ENCODE results near the gene IKBKE.

IKBKE gene

GRCh38 chr1:206511362-206512057 is 41.2 kb downstream of the IKBKE start:
- Histone ChIP-seq H3K27ac (ENCODE audit: poor library complexity, severe bottlenecking) (peak overlapping the region; percentile 95), H3K9me3 (ENCODE audit: severe bottlenecking) (no peaks in the 10 kb centered on the region), H3K4me1 (ENCODE audit: insufficient read depth, poor library complexity, severe bottlenecking) (peaks cover 57% of the 10 kb centered on the region), H3K27me3 (ENCODE audit: insufficient read depth, poor library complexity, severe bottlenecking) (no peaks in the 10 kb centered on the region), H3K36me3 (ENCODE audit: low read depth) (no peaks in the 10 kb centered on the region), H3K4me3 (ENCODE audit: severe bottlenecking) (no peak overlapping the region)
- DNase-seq (ENCODE audit: low spot score) (no peak), ATAC-seq (ENCODE audit: low read depth) (no peak)
- TF ChIP-seq CTCF (IDR thresholded peaks at IDR 0.05; ENCODE audit: poor library complexity, severe bottlenecking): no peak

DNA sequence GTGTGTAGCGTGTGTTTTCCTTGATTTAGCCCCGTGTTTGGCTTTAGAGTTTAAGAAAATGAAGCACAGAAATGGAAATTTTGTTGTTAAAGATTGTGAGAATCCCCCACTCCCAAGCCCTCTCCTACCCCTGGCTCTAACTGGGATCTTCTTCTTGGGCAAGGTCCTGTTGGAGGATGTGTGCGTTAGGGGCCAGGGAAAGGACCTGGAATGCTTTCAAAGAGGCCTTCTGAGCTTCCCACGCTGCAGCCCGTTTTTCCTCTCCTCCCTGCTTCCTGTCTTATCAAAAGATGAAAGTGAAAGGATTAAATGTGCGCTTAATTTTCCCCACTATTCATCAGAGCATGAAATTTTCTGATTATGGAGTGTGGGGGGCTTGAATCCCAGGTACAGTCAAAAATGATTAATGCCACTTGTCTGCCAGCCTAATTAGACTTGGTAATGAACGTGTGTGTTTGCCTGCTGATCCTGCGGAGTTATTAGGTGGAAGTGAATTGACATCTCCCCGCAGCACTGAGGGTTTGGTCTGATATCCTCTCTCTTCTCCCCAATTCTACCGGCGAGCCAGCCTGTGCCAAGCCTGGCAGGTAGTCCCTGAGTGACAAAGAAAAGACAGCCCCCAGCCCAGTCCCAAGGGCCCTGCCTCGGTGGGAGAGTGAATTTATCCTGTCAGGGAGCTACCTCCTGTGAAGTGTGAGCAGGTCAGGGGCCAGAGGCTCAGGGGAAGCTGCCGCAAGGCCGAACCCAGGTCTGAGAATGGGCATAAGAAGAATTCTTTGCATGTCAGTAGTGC is 42.0 kb downstream of the IKBKE start:
- no peaks in the 10 kb centered on the region for H3K9me3 ChIP-seq (ENCODE audit: severe bottlenecking)
- no peaks in the 10 kb centered on the region for H3K36me3 ChIP-seq (ENCODE audit: low read depth)
- no peak for TF ChIP-seq CTCF (IDR thresholded peaks at IDR 0.05; ENCODE audit: poor library complexity, severe bottlenecking)
- ATAC-seq (ENCODE audit: low read depth) (no peak), DNase-seq (ENCODE audit: low spot score) (no peak)
- H3K27me3 ChIP-seq (ENCODE audit: insufficient read depth, poor library complexity, severe bottlenecking): no peaks in the 10 kb centered on the region
- no peak overlapping the region for H3K4me3 ChIP-seq (ENCODE audit: severe bottlenecking)
- peak overlapping the region; percentile 95 for H3K27ac ChIP-seq (ENCODE audit: poor library complexity, severe bottlenecking)
- H3K4me1 ChIP-seq (ENCODE audit: insufficient read depth, poor library complexity, severe bottlenecking): peaks cover 57% of the 10 kb centered on the region

DNA sequence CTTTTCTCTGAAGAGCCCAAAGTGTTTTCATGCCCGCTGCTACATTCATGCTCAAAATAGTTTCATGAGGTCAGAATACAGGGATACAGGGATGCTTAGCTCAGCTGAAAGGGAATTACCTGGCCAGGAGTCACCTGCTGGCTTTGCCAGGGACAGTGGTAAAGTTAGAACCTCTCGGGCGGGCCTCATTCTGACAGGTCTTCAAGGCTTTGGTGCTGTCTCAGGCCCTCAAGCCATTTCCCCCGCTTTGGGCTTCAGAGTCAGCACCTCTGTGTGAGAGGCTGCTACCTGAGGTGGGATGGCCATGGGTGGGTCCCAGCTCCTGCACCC is 42.5 kb downstream of the IKBKE start:
- Histone ChIP-seq H3K4me1 (ENCODE audit: insufficient read depth, poor library complexity, severe bottlenecking) (peaks cover 57% of the 10 kb centered on the region), H3K4me3 (ENCODE audit: severe bottlenecking) (no peak overlapping the region), H3K27ac (ENCODE audit: poor library complexity, severe bottlenecking) (peak overlapping the region; percentile 95), H3K27me3 (ENCODE audit: insufficient read depth, poor library complexity, severe bottlenecking) (no peaks in the 10 kb centered on the region), H3K36me3 (ENCODE audit: low read depth) (no peaks in the 10 kb centered on the region), H3K9me3 (ENCODE audit: severe bottlenecking) (no peaks in the 10 kb centered on the region)
- DNase-seq (ENCODE audit: low spot score) (no peak), ATAC-seq (ENCODE audit: low read depth) (peak; percentile 0; the same call in 1 of the 3 replicates)
- TF ChIP-seq CTCF (IDR thresholded peaks at IDR 0.05; ENCODE audit: poor library complexity, severe bottlenecking): no peak

DNA sequence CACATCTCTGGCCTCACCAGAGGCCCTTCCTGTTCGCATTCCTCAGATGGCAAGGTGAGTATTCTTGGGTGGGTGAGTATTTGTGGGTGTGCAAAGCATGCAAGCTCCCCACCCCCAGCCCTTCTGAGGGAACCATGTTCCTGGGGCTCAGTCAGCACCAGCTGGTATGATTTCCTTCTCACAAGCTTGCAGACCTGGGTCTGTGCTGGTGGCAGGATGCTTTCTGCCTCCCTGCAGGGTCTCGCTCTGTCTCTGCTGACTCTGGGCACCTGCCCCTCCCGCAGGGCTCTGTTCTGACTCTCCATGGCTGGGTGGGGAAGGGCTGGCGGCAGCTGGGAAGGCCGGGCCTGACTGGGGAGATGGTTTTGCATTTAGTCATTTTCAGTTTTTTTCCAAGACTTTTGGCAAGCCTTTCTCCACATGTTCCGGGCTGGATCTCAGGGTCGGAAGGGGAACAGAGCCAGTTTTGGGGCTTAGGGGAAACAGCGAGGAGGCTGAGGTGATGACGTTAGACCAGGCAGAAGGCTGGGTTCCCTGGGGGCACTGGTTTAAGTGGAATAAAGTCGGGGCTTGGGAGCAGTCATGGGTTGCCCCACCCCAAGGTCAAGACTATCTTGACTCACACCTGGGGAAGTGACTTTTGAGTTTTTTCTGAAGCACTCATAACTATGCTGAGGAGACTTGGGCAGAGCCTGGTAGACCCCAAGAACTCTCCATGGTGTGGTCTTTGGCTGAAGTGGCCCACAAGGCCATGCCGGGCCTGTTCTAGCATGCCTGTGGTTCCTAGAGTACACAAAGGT is 43.2 kb downstream of the IKBKE start:
- Histone ChIP-seq H3K4me1 (ENCODE audit: insufficient read depth, poor library complexity, severe bottlenecking) (peaks cover 54% of the 10 kb centered on the region), H3K27me3 (ENCODE audit: insufficient read depth, poor library complexity, severe bottlenecking) (no peaks in the 10 kb centered on the region), H3K27ac (ENCODE audit: poor library complexity, severe bottlenecking) (peak overlapping the region; percentile 95), H3K9me3 (ENCODE audit: severe bottlenecking) (no peaks in the 10 kb centered on the region), H3K36me3 (ENCODE audit: low read depth) (no peaks in the 10 kb centered on the region), H3K4me3 (ENCODE audit: severe bottlenecking) (no peak overlapping the region)
- DNase-seq (ENCODE audit: low spot score) (peak; percentile 94), ATAC-seq (ENCODE audit: low read depth) (peak; percentile 89)
- no peak for TF ChIP-seq CTCF (IDR thresholded peaks at IDR 0.05; ENCODE audit: poor library complexity, severe bottlenecking)
